T-helper 2 cell treated with Interferon-gamma antibody and Interleukin-4, amounts not matched to agents 5 μg/mL and 100 μg/mL, for 36 hours (primary cell): Measurements from ENCODE around the gene DCBLD1.

Experiments used
- DNase-seq: peaks from one replicate; pipeline ENCODE4 v3.0.0; 2021; ENCODE audit warnings: low spot score
- H3K27ac Mint-ChIP-seq: one replicate; pipeline ENCODE4 v1.8.0; 2021; ENCODE audit warnings: mild to moderate bottlenecking, mixed read lengths
- H3K27me3 Mint-ChIP-seq: one replicate; pipeline ENCODE4 v1.8.0; 2021; ENCODE audit warnings: low read depth, mixed read lengths
- H3K36me3 Mint-ChIP-seq: one replicate; pipeline ENCODE4 v1.8.0; 2021; ENCODE audit warnings: low read depth, mixed read lengths
- H3K4me1 Mint-ChIP-seq: one replicate; pipeline ENCODE4 v1.8.0; 2021; ENCODE audit warnings: low read depth, mixed read lengths
- H3K4me3 Mint-ChIP-seq: one replicate; pipeline ENCODE4 v1.8.0; 2022; ENCODE audit warnings: mild to moderate bottlenecking, moderate library complexity, mixed read lengths
- H3K9me3 Mint-ChIP-seq: one replicate; pipeline ENCODE4 v1.8.0; 2021; ENCODE audit warnings: mixed read lengths

DCBLD1 gene

GRCh38 chr6:117591405-117591804 is 108.9 kb downstream of the DCBLD1 start:
- peaks cover 7% of the 10 kb centered on the region for H3K4me1 Mint-ChIP-seq
- H3K36me3 Mint-ChIP-seq: peaks cover 34% of the 10 kb centered on the region
- DNase-seq: no peak
- H3K27me3 Mint-ChIP-seq: no peaks in the 10 kb centered on the region
- no peak overlapping the region for H3K27ac Mint-ChIP-seq
- no peak overlapping the region for H3K4me3 Mint-ChIP-seq
- H3K9me3 Mint-ChIP-seq: peaks cover 8% of the 10 kb centered on the region

GRCh38 chr6:117592983-117593759 is 110.7 kb downstream of the DCBLD1 start:
- H3K36me3 Mint-ChIP-seq: peaks cover 48% of the 10 kb centered on the region
- peaks cover 7% of the 10 kb centered on the region for H3K4me1 Mint-ChIP-seq
- no peak for DNase-seq
- peaks cover 12% of the 10 kb centered on the region for H3K9me3 Mint-ChIP-seq
- no peak overlapping the region for H3K27ac Mint-ChIP-seq
- H3K27me3 Mint-ChIP-seq: no peaks in the 10 kb centered on the region
- no peak overlapping the region for H3K4me3 Mint-ChIP-seq

GRCh38 chr6:117595099-117595923 is 112.8 kb downstream of the DCBLD1 start:
- H3K36me3 Mint-ChIP-seq: peaks cover 53% of the 10 kb centered on the region
- no peak for DNase-seq
- no peak overlapping the region for H3K27ac Mint-ChIP-seq
- H3K4me1 Mint-ChIP-seq: peaks cover 23% of the 10 kb centered on the region
- H3K4me3 Mint-ChIP-seq: no peak overlapping the region
- H3K27me3 Mint-ChIP-seq: no peaks in the 10 kb centered on the region
- H3K9me3 Mint-ChIP-seq: peaks cover 12% of the 10 kb centered on the region

- H3K27me3 Mint-ChIP-seq: no peaks in the 10 kb centered on the region
- H3K27ac Mint-ChIP-seq: no peak overlapping the region
- peaks cover 51% of the 10 kb centered on the region for H3K36me3 Mint-ChIP-seq
- no peak overlapping the region for H3K4me3 Mint-ChIP-seq
- H3K4me1 Mint-ChIP-seq: peaks cover 25% of the 10 kb centered on the region
- DNase-seq: no peak
- peaks cover 12% of the 10 kb centered on the region for H3K9me3 Mint-ChIP-seq
These were observed 115.3 kb downstream of the DCBLD1 start for GRCh38 chr6:117597755-117598154.
